Left forelimb (tissue), 1 donor: ENCODE measurements around the gene MAPK10.
"Not testable (repeated sequence)": the region's sequence is repeated elsewhere in the genome, so short reads cannot be mapped to it uniquely, and the experiment has no call there.

Experiments
- DNase-seq: peaks from one replicate; pipeline ENCODE4 v3.0.0-alpha.2; 2018; ENCODE audit warnings: low spot score

Gene MAPK10

GRCh38 chr4:86184901-86185285 lies 175.0 kb downstream of the MAPK10 start:
- no peak for DNase-seq

- no peak for DNase-seq
Observed at GRCh38 chr4:86184216-86184900, 175.5 kb downstream of the MAPK10 start.

GRCh38 chr4:86181585-86181984 lies 178.3 kb downstream of the MAPK10 start:
- no peak for DNase-seq

- no peak for DNase-seq
Observed at GRCh38 chr4:86178211-86178610, 181.6 kb downstream of the MAPK10 start.

GRCh38 chr4:86174506-86174905 lies 185.3 kb downstream of the MAPK10 start:
- DNase-seq, result no peak

- not testable (repeated sequence) for DNase-seq
Observed at GRCh38 chr4:86168335-86168734, 191.5 kb downstream of the MAPK10 start.

- DNase-seq, result no peak
Observed at GRCh38 chr4:86160426-86160825, 199.4 kb downstream of the MAPK10 start.

GRCh38 chr4:86159216-86159615 lies 200.6 kb downstream of the MAPK10 start:
- no peak for DNase-seq

GRCh38 chr4:86156531-86156930 lies 203.3 kb downstream of the MAPK10 start:
- DNase-seq, result no peak

GRCh38 chr4:86155766-86156165 lies 204.1 kb downstream of the MAPK10 start:
- no peak for DNase-seq

GRCh38 chr4:86152454-86152853 lies 207.4 kb downstream of the MAPK10 start:
- DNase-seq, result no peak

- no peak for DNase-seq
Observed at GRCh38 chr4:86151196-86151595, 208.7 kb downstream of the MAPK10 start.

- DNase-seq, result no peak
Observed at GRCh38 chr4:86141161-86141560, 218.7 kb downstream of the MAPK10 start.

- DNase-seq, result no peak
Observed at GRCh38 chr4:86132468-86132867, 227.4 kb downstream of the MAPK10 start.

- no peak for DNase-seq
Observed at GRCh38 chr4:86131456-86131855, 228.4 kb downstream of the MAPK10 start.

- no peak for DNase-seq
Observed at GRCh38 chr4:86130160-86130933, 229.5 kb downstream of the MAPK10 start.

GRCh38 chr4:86129546-86129945 lies 230.3 kb downstream of the MAPK10 start:
- DNase-seq, result no peak

- DNase-seq, result no peak
Observed at GRCh38 chr4:86122404-86122803, 237.4 kb downstream of the MAPK10 start.

GRCh38 chr4:86118711-86119110 lies 241.1 kb downstream of the MAPK10 start:
- no peak for DNase-seq

- peak; percentile 68 for DNase-seq
Observed at GRCh38 chr4:86117705-86118302, 242.0 kb downstream of the MAPK10 start.

GRCh38 chr4:86114563-86114962 lies 245.3 kb downstream of the MAPK10 start:
- DNase-seq, result no peak

GRCh38 chr4:86108834-86109233 lies 251.0 kb downstream of the MAPK10 start:
- DNase-seq, result no peak

- DNase-seq, result no peak
Observed at GRCh38 chr4:86108137-86108536, 251.7 kb downstream of the MAPK10 start.
